ENCODE measurements around the gene CTU2.

CTU2 gene

GRCh38 chr16:88731699-88732098 is 25.4 kb downstream of the CTU2 start:
- no peak overlapping the region for H3K4me2 ChIP-seq (ENCODE audit: low read length)

GRCh38 chr16:88732172-88732960 is 26.1 kb downstream of the CTU2 start:
- Histone ChIP-seq H3K9me2 (ENCODE audit: low read depth, low read length) (no peaks in the 10 kb centered on the region), H3K27ac (ENCODE audit: low read depth, low read length, poor library complexity, severe bottlenecking) (no peak overlapping the region), H3K4me2 (ENCODE audit: low read length) (no peak overlapping the region), H3K4me1 (ENCODE audit: insufficient read depth, low read length, severe bottlenecking) (no peaks in the 10 kb centered on the region), H3K79me2 (ENCODE audit: insufficient read depth, low read length) (no peaks in the 10 kb centered on the region), H3K9ac (ENCODE audit: low read length) (no peak overlapping the region), H4K20me1 (ENCODE audit: insufficient read depth, low read length) (no peaks in the 10 kb centered on the region), H3F3A (ENCODE audit: insufficient read depth, low read length) (no peaks in the 10 kb centered on the region), H3K9me3 (ENCODE audit: low read length) (no peaks in the 10 kb centered on the region), H3K27me3 (ENCODE audit: insufficient read depth, low read length) (peaks cover 5% of the 10 kb centered on the region; the same call in 1 of the 2 replicates), H3K4me3 (ENCODE audit: low read depth, low read length, poor library complexity, severe bottlenecking) (no peak overlapping the region), H3K36me3 (ENCODE audit: insufficient read depth, low read length) (no peaks in the 10 kb centered on the region; the same call in 1 of the 2 replicates), H2AFZ (ENCODE audit: low read length) (no peak overlapping the region)
- TF ChIP-seq EZH2 (IDR thresholded peaks at IDR 0.05; ENCODE audit: borderline replicate concordance, low read length) (no peak), CTCF (IDR thresholded peaks at IDR 0.05; ENCODE audit: low read length) (no peak)

More at GRCh38 chr16:88731699-88732098, 25.4 kb downstream of the CTU2 start:
- Histone ChIP-seq H3K9me2 (ENCODE audit: low read depth, low read length) (no peaks in the 10 kb centered on the region), H3K4me1 (ENCODE audit: insufficient read depth, low read length, severe bottlenecking) (no peaks in the 10 kb centered on the region), H3K27me3 (ENCODE audit: insufficient read depth, low read length) (peaks cover 5% of the 10 kb centered on the region; the same call in 1 of the 2 replicates), H3K9me3 (ENCODE audit: low read length) (no peaks in the 10 kb centered on the region), H3F3A (ENCODE audit: insufficient read depth, low read length) (no peaks in the 10 kb centered on the region), H4K20me1 (ENCODE audit: insufficient read depth, low read length) (no peaks in the 10 kb centered on the region), H3K36me3 (ENCODE audit: insufficient read depth, low read length) (no peaks in the 10 kb centered on the region; the same call in 1 of the 2 replicates), H3K9ac (ENCODE audit: low read length) (no peak overlapping the region), H3K79me2 (ENCODE audit: insufficient read depth, low read length) (no peaks in the 10 kb centered on the region), H3K4me3 (ENCODE audit: low read depth, low read length, poor library complexity, severe bottlenecking) (no peak overlapping the region), H2AFZ (ENCODE audit: low read length) (no peak overlapping the region), H3K27ac (ENCODE audit: low read depth, low read length, poor library complexity, severe bottlenecking) (no peak overlapping the region)
- TF ChIP-seq CTCF (IDR thresholded peaks at IDR 0.05; ENCODE audit: low read length) = no peak

GRCh38 chr16:88732961-88733294 is 26.6 kb downstream of the CTU2 start:
- Histone ChIP-seq H3K79me2 (ENCODE audit: insufficient read depth, low read length) (no peaks in the 10 kb centered on the region), H3K27ac (ENCODE audit: low read depth, low read length, poor library complexity, severe bottlenecking) (no peak overlapping the region)
- TF ChIP-seq EZH2 (IDR thresholded peaks at IDR 0.05; ENCODE audit: borderline replicate concordance, low read length) = no peak
- no peak for TF ChIP-seq CTCF (IDR thresholded peaks at IDR 0.05; ENCODE audit: low read length)

More at GRCh38 chr16:88732961-88733294, 26.6 kb downstream of the CTU2 start:
- H3K9me3 ChIP-seq (ENCODE audit: low read length) = no peaks in the 10 kb centered on the region
- H3K4me1 ChIP-seq (ENCODE audit: insufficient read depth, low read length, severe bottlenecking) = peaks cover 4% of the 10 kb centered on the region
- no peaks in the 10 kb centered on the region for H4K20me1 ChIP-seq (ENCODE audit: insufficient read depth, low read length)
- H3F3A ChIP-seq (ENCODE audit: insufficient read depth, low read length) = no peaks in the 10 kb centered on the region
- H3K9me2 ChIP-seq (ENCODE audit: low read depth, low read length) = no peaks in the 10 kb centered on the region
- H3K27me3 ChIP-seq (ENCODE audit: insufficient read depth, low read length) = peaks cover 5% of the 10 kb centered on the region
- no peak overlapping the region for H3K9ac ChIP-seq (ENCODE audit: low read length)
- H3K36me3 ChIP-seq (ENCODE audit: insufficient read depth, low read length) = no peaks in the 10 kb centered on the region; the same call in 1 of the 2 replicates
- no peak overlapping the region for H2AFZ ChIP-seq (ENCODE audit: low read length)
- H3K4me2 ChIP-seq (ENCODE audit: low read length) = no peak overlapping the region
- H3K4me3 ChIP-seq (ENCODE audit: low read depth, low read length, poor library complexity, severe bottlenecking) = no peak overlapping the region
